ENCODE results near the gene EFNA5.

DNA sequence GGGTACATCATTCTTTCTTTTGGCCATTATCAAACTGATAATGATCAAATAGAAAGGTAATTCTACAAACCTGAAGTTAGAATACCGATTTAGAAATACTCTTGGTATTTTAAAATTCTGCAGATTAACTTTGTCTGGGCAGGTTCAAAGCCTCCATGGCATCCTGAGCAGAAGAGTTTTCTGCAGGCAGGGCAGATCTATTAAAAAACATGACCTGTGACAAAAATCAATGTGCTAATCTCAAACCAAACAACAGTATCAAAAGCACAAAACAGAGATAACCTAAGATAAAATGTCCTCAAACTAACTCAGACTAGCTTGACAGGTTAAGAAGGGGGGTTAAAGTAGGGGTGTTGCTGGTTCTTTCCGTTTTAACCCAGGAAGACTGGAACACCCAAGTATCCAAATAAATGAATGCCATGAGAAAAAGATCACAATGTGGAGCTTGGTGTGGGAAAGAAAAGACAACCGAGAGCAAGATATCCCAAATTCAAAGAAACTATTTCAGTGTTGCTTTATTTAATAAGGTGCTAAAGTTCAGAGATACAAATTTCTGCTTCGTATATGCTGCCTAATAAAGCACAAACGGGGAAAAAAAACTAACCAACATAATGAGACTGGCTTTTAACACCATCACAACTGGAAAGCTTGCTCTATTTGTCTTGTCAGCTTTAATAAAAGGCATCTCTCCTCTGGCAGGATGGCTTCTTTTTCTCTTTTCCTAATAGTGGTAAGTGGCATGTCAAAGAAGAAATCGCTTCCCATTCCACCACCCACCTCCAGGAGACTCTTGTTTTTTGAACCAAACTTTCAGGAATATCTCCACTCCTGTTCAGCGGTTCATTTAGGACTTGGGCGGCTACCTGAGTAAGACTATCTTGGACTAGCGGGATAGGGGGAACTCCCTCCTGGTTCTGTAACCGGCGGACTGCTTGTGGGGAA lies 2.3 kb downstream of the EFNA5 start:
- TF ChIP-seq, protein P1, sequence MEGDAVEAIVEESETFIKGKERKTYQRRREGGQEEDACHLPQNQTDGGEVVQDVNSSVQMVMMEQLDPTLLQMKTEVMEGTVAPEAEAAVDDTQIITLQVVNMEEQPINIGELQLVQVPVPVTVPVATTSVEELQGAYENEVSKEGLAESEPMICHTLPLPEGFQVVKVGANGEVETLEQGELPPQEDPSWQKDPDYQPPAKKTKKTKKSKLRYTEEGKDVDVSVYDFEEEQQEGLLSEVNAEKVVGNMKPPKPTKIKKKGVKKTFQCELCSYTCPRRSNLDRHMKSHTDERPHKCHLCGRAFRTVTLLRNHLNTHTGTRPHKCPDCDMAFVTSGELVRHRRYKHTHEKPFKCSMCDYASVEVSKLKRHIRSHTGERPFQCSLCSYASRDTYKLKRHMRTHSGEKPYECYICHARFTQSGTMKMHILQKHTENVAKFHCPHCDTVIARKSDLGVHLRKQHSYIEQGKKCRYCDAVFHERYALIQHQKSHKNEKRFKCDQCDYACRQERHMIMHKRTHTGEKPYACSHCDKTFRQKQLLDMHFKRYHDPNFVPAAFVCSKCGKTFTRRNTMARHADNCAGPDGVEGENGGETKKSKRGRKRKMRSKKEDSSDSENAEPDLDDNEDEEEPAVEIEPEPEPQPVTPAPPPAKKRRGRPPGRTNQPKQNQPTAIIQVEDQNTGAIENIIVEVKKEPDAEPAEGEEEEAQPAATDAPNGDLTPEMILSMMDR (IDR thresholded peaks at IDR 0.05; ENCODE audit: control extremely low read depth in 1 of 3, insufficient read depth in 1 of 3, low read depth in 1 of 3, low read length in 3 of 3), result no peak
- TF ChIP-seq FOSL1 (IDR thresholded peaks at IDR 0.05; ENCODE audit: insufficient read depth, low read depth, low read length) (no peak), TCF12 (IDR thresholded peaks at IDR 0.05; ENCODE audit: low read depth, low read length) (no peak), MAFK (IDR thresholded peaks at IDR 0.05; ENCODE audit: low read depth, low read length) (no peak), RAD21 (IDR thresholded peaks at IDR 0.05 in 1 of 2, conservative IDR thresholded peaks at IDR 0.05 in 1 of 2; ENCODE audit: low read depth in 2 of 2, low read length in 2 of 2) (no peak), EZH2 (IDR thresholded peaks at IDR 0.05; ENCODE audit: low read depth, low read length, severe bottlenecking) (no peak), HDAC2 (IDR thresholded peaks at IDR 0.05; ENCODE audit: borderline replicate concordance in 1 of 2, low read depth in 2 of 2, low read length in 2 of 2) (no peak), POLR2A (IDR thresholded peaks at IDR 0.05; ENCODE audit: control extremely low read depth in 1 of 2, low read depth in 2 of 2, low read length in 2 of 2) (no peak), SP1 (IDR thresholded peaks at IDR 0.05; ENCODE audit: low read depth, low read length) (no peak), YY1 (IDR thresholded peaks at IDR 0.05; ENCODE audit: low read depth, low read length) (no peak), POLR2AphosphoS5 (IDR thresholded peaks at IDR 0.05; ENCODE audit: low read depth, low read length) (no peak), SUZ12 (IDR thresholded peaks at IDR 0.05; ENCODE audit: low read length) (no peak), CBX5 (IDR thresholded peaks at IDR 0.05; ENCODE audit: low read depth, low read length) (no peak)

Measured in H1 (cell line).